Ovary (tissue), 9 donors: ENCODE results near the gene RUSF1. TPM values are rescaled to one million over a fixed set of nuclear protein-coding genes. Genes with fewer than 3 reads are reported as not detected.

Experiments used
- DNase-seq, 5 donors: peaks; one replicate each; pipeline ENCODE4 v3.0.0-alpha.2; 2019 to 2020
- H3K27ac ChIP-seq, 2 donors: fragments of 200-600 bp; one replicate each; pipeline versions ENCODE4 v1.5.1 to v1.8.0; 2019 to 2022
- H3K27me3 ChIP-seq: fragments of 200-600 bp; one replicate; pipeline ENCODE4 v1.8.0; 2022
- H3K36me3 ChIP-seq: fragments of 200-600 bp; sonication (generic); one replicate; pipeline ENCODE4 v1.5.1; 2019
- H3K4me1 ChIP-seq: one replicate; pipeline ENCODE4 v1.8.1; 2013; ENCODE audit warnings: mild to moderate bottlenecking, moderate library complexity; ENCODE audit not compliant: insufficient read depth
- H3K4me3 ChIP-seq: fragments of 200-600 bp; sonication (generic); one replicate; pipeline ENCODE4 v1.5.1; 2017
- H3K9me3 ChIP-seq, 2 donors: fragments of 200-600 bp in 1 of 2; sonication (generic) in 1 of 2; one replicate each; pipeline versions ENCODE4 v1.5.1 to v1.8.1; 2013 to 2019; ENCODE audit warnings: mild to moderate bottlenecking in 1 of 2, moderate library complexity in 1 of 2
- EP300 ChIP-seq: sonication (generic); formaldehyde crosslinking; IDR thresholded peaks from one replicate; pipeline ENCODE4 v1.6.1; 2017; ENCODE audit warnings: antibody characterized with exemption
- POLR2A ChIP-seq: fragments of 450-650 bp; IDR thresholded peaks from one replicate; pipeline ENCODE4 v1.6.1; 2017; ENCODE audit warnings: antibody characterized with exemption, mild to moderate bottlenecking, moderate library complexity
- WGBS, 3 donors: extraction: QIAGEN DNeasy Blood & Tissue Kit in 1 of 3; methylation state at CpG; one replicate each; pipeline versions ENCODE4 v1.1.5 to v1.1.7; 2013 to 2017; 5-methylcytosine and 5-hydroxymethylcytosine counted together
- intact Hi-C, 4 donors: fragments of 100-400 bp; cut with DNase I; formaldehyde crosslinking; loops; one replicate each; pipeline versions ENCODE4 v1.11.0 to v1.15.1; 2022 to 2023
- polyA plus RNA-seq, 2 donors: library from polyadenylated mRNA; stranded (reverse); fragments of 200-250 nt in 1 of 2; fragments of 350-450 nt in 1 of 2; fragmentation: Illumina TruSeq in 1 of 2; extraction: RNeasy Lipid Tissue Mini Kit (QIAGEN cat#74804) in 1 of 2; gene quantifications; one replicate each; pipeline ENCODE4 v1.2.3, GENCODE V29; 2013 to 2014
- total RNA-seq, 7 donors: library from RNA; depleted of rRNA in 2 of 7; stranded (reverse); fragments of >200 nt in 2 of 7; fragmentation: NEBNext Ultra II Directional in 3 of 7; extraction: Animal tissue kit (Norgen Biotek cat#: 25700) in 3 of 7; gene quantifications; one replicate each; pipeline versions ENCODE4 v1.1.0 to v1.2.4, GENCODE V29; 2016 to 2023
- TF ChIP-seq, protein P1 (sequence below), 3 donors: fragments of 450-650 bp in 2 of 3; fragments of 200-600 bp in 1 of 3; IDR thresholded peaks; one replicate each; pipeline versions ENCODE4 v1.5.1 to v1.8.0; 2016 to 2022; ENCODE audit warnings: antibody characterized with exemption in 3 of 3, mild to moderate bottlenecking in 1 of 3
- donor health status: DM: no; HTN: no; CAD: no; lungs with moderate emphysema.
- donor health status: DM: no; HTN: no; CAD: no.
- donor health status: Bipolar disorder and iron deficiency.
- donor health status: DM: yes; HTN: yes; CAD: no.
- donor health status: DM: no; HTN: no; CAD: no.
- donor health status: DM: yes; HTN: yes; CAD: no.

RUSF1 gene
- total and polyA plus RNA-seq, 9 donors: 39.8 to 98.4 (median 91.2) TPM

GRCh38 chr16:31440516-31441184, 67.5 kb downstream of the RUSF1 start:
- 54 to 67% (median 59%) methylated on average over 4 of the region's 4 CpGs for WGBS, 3 donors
- Histone ChIP-seq H3K27me3 (no peaks in the 10 kb centered on the region), H3K27ac (no peak overlapping the region), H3K36me3 (no peaks in the 10 kb centered on the region), H3K4me1 (no peaks in the 10 kb centered on the region), H3K9me3 (no peaks in the 10 kb centered on the region), H3K4me3 (no peak overlapping the region)
- DNase-seq: no peak
- intact Hi-C loops: loop anchor here (5.0 to 10.0 kb wide), 3 partner anchors 258 to 456 kb away; partner anchors contain the start of genes HSD3B7 (in 4 of the 4) and FUS (in 1 of the 4)
- TF ChIP-seq, protein P1, sequence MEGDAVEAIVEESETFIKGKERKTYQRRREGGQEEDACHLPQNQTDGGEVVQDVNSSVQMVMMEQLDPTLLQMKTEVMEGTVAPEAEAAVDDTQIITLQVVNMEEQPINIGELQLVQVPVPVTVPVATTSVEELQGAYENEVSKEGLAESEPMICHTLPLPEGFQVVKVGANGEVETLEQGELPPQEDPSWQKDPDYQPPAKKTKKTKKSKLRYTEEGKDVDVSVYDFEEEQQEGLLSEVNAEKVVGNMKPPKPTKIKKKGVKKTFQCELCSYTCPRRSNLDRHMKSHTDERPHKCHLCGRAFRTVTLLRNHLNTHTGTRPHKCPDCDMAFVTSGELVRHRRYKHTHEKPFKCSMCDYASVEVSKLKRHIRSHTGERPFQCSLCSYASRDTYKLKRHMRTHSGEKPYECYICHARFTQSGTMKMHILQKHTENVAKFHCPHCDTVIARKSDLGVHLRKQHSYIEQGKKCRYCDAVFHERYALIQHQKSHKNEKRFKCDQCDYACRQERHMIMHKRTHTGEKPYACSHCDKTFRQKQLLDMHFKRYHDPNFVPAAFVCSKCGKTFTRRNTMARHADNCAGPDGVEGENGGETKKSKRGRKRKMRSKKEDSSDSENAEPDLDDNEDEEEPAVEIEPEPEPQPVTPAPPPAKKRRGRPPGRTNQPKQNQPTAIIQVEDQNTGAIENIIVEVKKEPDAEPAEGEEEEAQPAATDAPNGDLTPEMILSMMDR (IDR thresholded peaks at IDR 0.05): no peak
- no peak for TF ChIP-seq POLR2A
- no peak for TF ChIP-seq EP300

DNA sequence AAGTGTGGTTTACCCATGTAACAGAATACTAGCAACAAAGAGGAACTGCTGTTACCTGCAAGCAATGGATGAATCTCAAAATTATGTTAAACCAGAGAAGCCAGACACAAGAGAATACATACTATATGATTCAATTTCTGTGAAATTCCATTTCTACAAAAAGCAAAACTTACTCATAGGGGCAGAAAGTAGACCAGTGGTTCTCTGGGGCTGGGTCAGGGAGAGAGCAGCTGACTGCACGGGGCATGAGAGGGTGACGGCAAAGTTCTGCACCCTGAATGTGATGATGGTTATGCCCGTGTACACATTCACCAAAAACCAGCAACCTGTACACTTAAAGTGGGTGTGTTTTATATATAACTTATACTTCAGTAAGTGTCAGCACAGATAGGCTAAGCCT, 68.7 kb downstream of the RUSF1 start:
- TF ChIP-seq POLR2A (no peak), EP300 (no peak)
- TF ChIP-seq, protein P1 (IDR thresholded peaks at IDR 0.05): no peak
- peak in 1 of 5 donors; percentile 4 for DNase-seq
- Histone ChIP-seq H3K9me3 (no peaks in the 10 kb centered on the region), H3K4me3 (no peak overlapping the region), H3K36me3 (no peaks in the 10 kb centered on the region), H3K4me1 (no peaks in the 10 kb centered on the region), H3K27me3 (no peaks in the 10 kb centered on the region), H3K27ac (no peak overlapping the region)
- intact Hi-C loops: loop anchor here in 1 of 4 donors (10.0 kb wide), 1 partner anchor 435 kb away; the partner anchor contains the start of gene ZNF267
- 78 to 84% (median 84%) methylated on average over 3 of the region's 3 CpGs for WGBS, 3 donors

Other genes starting within 250 kb of the RUSF1 start
- 1 to 10 TPM; 2.3 to 8.2 (median 4.1) TPM for gene ITGAM, start 248.4 kb downstream of the RUSF1 start, total RNA-seq
- gene ITGAM, start 248.4 kb downstream of the RUSF1 start, polyA plus RNA-seq: 1 to 10 TPM; 1.7 to 6.8 TPM
- gene ITGAX, start 153.2 kb downstream of the RUSF1 start, total RNA-seq: 10 to 100 TPM in 1 of 7 donors, 1 to 10 TPM in 5, under 1 TPM in 1; 0.83 to 13.9 (median 2.0) TPM
- 1 to 10 TPM in 1 of 2 donors, under 1 TPM in 1; 0.56 to 3.5 TPM for gene ITGAX, start 153.2 kb downstream of the RUSF1 start, polyA plus RNA-seq
- gene ITGAD, start 115.1 kb downstream of the RUSF1 start, total RNA-seq: under 1 TPM in 2 of 7 donors, not detected in 5; 0.10 to 0.15 TPM
- 1 to 10 TPM in 1 of 2 donors, under 1 TPM in 1; 0.05 to 2.7 TPM for gene ITGAD, start 115.1 kb downstream of the RUSF1 start, polyA plus RNA-seq
- not detected for gene COX6A2, start 80.0 kb downstream of the RUSF1 start, total RNA-seq
- gene COX6A2, start 80.0 kb downstream of the RUSF1 start, polyA plus RNA-seq: 1 to 10 TPM in 1 of 2 donors, not detected in 1; 1.2 TPM
- 1 to 10 TPM; 2.1 to 5.0 (median 4.2) TPM for gene ZNF843, start 65.6 kb downstream of the RUSF1 start, total RNA-seq
- gene ZNF843, start 65.6 kb downstream of the RUSF1 start, polyA plus RNA-seq: 1 to 10 TPM; 2.2 to 2.8 TPM
- 10 to 100 TPM in 5 of 7 donors, 1 to 10 TPM in 2; 8.1 to 16.1 (median 11.0) TPM for gene ARMC5, start 48.9 kb downstream of the RUSF1 start, total RNA-seq
- 10 to 100 TPM in 1 of 2 donors, 1 to 10 TPM in 1; 2.2 to 11.4 TPM for gene ARMC5, start 48.9 kb downstream of the RUSF1 start, polyA plus RNA-seq
- gene TGFB1I1, start 36.2 kb downstream of the RUSF1 start, total RNA-seq: 100 to 1,000 TPM in 5 of 7 donors, 10 to 100 TPM in 2; 38.0 to 216 (median 156) TPM
- gene TGFB1I1, start 36.2 kb downstream of the RUSF1 start, polyA plus RNA-seq: 10 to 100 TPM; 78.5 to 82.2 TPM
- gene SLC5A2, start 25.3 kb downstream of the RUSF1 start, total RNA-seq: under 1 TPM; 0.13 to 0.81 (median 0.38) TPM
- 1 to 10 TPM in 1 of 2 donors, not detected in 1; 1.7 TPM for gene SLC5A2, start 25.3 kb downstream of the RUSF1 start, polyA plus RNA-seq
- gene AHSP, start 19.5 kb upstream of the RUSF1 start, total RNA-seq: not detected
- gene AHSP, start 19.5 kb upstream of the RUSF1 start, polyA plus RNA-seq: not detected